GM10266 (cell line): ENCODE results near the gene LACTBL1.
"Not testable (repeated sequence)": the region's sequence is repeated elsewhere in the genome, so short reads cannot be mapped to it uniquely, and the experiment has no call there.

Experiments
- DNase-seq: peaks from one replicate; pipeline ENCODE4 v3.0.0; 2012; ENCODE audit errors: extremely low spot score
- TF ChIP-seq, protein P1 (sequence below): IDR thresholded peaks from 2 replicates; pipeline ENCODE4 v1.5.1; 2012; ENCODE audit warnings: mild to moderate bottlenecking, low read depth; ENCODE audit not compliant: control insufficient read depth, insufficient read depth; ENCODE audit errors: missing control alignments

Gene LACTBL1

DNA sequence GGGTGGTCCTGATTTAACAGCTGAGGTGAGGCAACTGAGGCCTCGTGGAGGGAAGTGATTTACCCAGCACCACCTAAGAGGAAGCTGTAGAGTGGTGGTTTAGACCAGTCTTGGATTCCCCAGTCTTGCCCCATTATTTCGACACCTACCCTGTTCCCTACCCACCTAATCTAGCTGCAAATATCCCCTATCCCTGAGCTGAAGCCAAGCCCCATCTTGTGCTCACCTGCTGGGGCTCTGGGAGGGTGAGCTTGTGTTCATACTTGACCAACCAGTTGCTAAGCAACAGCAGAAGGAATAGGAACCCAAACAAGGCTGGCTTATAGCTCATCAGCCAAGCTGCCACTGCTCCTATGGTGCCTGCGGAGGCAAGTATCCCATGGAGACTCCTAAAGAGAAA is 41.0 kb upstream of the LACTBL1 start:
- TF ChIP-seq, protein P1, sequence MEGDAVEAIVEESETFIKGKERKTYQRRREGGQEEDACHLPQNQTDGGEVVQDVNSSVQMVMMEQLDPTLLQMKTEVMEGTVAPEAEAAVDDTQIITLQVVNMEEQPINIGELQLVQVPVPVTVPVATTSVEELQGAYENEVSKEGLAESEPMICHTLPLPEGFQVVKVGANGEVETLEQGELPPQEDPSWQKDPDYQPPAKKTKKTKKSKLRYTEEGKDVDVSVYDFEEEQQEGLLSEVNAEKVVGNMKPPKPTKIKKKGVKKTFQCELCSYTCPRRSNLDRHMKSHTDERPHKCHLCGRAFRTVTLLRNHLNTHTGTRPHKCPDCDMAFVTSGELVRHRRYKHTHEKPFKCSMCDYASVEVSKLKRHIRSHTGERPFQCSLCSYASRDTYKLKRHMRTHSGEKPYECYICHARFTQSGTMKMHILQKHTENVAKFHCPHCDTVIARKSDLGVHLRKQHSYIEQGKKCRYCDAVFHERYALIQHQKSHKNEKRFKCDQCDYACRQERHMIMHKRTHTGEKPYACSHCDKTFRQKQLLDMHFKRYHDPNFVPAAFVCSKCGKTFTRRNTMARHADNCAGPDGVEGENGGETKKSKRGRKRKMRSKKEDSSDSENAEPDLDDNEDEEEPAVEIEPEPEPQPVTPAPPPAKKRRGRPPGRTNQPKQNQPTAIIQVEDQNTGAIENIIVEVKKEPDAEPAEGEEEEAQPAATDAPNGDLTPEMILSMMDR, result no peak
- no peak for DNase-seq

DNA sequence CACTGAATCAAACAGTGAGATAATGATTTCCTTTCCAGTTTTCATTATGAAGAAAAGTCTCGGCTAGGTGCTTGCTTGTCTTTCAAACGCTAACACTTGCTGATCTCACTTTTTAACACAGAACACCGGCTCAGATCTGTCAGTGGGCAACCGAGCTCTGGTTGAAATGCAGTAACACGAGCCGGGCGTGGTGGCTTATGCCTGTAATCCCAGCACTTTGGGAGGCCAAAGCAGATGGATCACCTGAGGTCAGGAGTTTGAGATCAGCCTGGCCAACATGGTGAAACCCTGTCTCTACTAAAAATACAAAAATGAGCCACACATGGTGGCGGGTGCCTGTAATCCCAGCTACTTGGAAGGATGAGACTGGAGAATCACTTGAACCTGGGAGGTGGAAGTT is 37.4 kb upstream of the LACTBL1 start:
- not testable (repeated sequence) for DNase-seq

DNA sequence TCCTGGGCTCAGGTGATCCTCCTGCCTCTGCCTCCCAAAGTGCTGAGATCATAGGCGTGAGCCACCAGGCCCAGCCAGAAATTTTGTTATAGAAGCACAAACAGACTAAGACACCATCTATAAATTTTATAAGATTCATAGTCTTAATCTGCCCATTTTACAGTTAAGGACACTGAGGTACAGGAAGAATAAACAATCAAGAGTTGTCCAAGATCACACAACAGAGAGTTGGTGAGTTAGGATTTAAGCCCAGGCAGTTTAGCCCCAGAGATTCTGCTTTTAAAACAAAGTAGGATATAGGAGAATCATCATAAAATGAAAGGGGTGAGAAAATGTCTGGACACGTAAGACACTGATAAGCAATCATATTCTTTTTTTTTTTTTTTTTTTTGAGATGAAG is 36.2 kb upstream of the LACTBL1 start:
- TF ChIP-seq, protein P1, result no peak
- DNase-seq, result no peak

DNA sequence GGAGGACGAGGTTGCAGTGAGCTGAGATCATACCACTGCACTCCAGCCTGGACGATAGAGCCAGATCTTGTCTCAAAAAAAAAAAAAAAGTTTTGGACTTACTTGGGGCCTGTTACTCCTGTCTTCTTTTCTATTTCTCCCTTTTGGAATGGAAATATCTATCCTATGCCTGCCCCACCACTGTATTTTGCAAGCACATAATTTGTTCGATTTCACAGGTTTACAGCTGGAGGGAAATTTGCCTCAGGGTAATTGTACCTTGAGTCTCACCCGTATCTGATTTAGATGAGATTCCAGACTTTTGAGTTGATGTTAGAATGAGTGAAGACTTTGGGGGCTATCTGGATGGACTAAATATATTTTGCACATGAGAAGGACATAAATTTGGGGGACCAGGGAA is 34.4 kb upstream of the LACTBL1 start:
- TF ChIP-seq, protein P1, result no peak

DNA sequence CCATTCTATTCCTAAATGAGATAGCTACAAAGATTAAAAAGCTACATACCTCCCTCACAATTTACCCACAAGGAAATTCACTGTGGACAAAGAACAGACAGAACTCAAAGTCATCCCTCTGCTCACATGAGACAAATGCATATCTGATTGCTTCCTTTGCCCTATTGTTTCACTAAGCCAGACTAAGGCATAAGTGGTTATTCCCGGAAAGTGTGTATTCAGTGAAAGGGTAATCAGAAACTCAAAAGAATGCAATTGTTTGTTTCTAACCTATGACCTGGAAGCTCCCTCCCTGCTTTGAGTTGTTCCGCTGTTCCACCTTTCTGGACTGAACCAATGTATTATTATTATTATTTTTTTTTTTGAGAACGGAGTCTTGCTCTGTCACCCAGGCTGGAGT is 32.1 kb upstream of the LACTBL1 start:
- not testable (repeated sequence) for DNase-seq

More for the DNA sequence above, 34.4 kb upstream of the LACTBL1 start:
- DNase-seq, result no peak

DNA sequence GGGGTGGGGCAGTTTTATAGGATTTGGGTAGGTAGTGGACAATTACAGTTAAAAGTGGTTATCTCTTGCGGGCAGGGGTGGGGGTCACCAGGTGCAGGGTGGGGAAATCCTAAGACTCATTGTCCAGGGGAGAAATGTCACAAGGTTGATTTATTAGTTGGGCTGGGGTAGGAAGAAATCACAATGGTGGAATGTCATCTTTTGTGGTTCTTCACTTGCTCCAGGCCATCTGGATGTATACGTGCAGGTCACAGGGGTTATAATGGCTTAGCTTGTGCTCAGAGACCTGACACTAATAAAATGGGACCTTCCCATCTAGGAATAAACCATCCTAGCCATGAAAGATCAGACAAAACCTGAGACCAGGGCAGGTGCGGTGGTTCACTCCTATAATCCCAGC is 31.4 kb upstream of the LACTBL1 start:
- DNase-seq, result no peak

DNA sequence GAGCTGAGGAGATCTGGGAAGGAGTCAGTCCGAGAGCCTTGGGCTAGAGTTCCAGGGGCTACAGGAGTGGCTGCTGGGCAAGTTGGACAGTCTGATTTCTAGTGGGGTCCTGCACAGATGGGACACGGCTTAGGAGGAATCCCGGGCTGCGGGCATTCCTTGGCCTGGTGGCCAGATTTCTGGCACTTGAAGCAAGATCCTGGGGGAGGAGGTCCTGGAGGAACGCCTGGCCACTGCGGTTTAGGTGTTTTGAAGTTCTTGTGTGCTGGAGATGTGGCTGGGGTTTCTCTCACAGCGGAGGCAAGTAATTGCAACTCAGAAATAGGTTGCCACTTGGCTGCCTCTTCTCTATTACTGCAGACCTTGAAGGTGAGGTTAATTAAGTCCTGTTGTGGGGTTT is 29.6 kb upstream of the LACTBL1 start:
- DNase-seq, result not testable (repeated sequence)

More for the DNA sequence above, 31.4 kb upstream of the LACTBL1 start:
- TF ChIP-seq, protein P1, result no peak

DNA sequence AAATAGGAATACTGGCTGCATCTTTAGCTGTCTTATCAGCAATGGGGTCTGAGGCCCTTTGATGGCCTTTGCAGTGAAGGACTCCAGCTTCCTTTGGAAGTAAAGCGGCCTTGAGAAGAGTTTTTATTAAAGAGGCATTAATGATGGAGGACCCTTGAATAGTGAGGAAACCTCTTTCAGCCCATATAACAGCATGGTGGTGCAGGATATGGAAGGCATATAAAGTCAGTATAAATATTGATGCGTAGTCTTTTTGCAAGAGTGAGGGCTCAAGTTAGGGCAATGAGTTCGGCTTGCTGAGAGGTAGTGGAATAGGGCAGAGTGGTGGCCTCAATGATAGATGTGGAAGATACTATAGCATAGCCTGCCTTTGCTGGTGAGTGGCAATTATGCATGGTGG is 27.5 kb upstream of the LACTBL1 start:
- DNase-seq, result not testable (repeated sequence)

DNA sequence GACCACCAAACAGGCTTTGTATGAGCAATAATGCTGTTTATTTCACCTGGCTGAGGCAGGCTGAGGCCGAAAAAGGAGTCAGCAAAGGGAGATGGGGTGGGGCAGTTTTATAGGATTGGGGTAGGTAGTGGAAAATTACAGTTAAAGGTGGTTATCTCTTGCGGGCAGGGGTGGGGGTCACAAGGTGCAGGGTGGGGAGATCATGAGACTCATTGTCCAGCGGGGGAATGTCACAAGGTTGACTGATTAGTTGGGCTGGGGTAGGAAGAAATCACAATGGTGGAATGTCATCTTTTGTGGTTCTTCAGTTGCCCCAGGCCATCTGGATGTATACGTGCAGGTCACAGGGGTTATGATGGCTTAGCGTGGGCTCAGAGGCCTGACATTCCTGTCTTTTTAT is 24.9 kb upstream of the LACTBL1 start:
- DNase-seq, result not testable (repeated sequence)

DNA sequence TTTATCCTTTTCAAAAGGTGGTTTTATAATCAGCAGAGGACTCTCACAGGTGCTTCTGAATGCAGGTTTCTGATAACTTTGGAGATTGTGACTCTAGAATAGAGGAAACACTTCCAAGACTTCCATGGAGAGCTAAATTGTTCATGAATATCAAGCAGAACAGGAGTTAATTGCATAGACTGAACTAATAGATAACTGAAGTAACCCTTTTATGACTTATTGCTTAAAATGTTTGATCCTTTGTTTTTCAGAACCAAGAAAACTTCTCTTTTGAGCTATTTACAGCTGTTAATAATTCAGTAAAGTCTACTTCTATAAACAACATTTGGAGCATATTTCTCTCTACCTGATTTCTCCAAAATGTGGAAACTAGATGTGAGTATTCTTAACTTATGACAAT is 23.1 kb upstream of the LACTBL1 start:
- DNase-seq, result no peak
- TF ChIP-seq, protein P1, result no peak

DNA sequence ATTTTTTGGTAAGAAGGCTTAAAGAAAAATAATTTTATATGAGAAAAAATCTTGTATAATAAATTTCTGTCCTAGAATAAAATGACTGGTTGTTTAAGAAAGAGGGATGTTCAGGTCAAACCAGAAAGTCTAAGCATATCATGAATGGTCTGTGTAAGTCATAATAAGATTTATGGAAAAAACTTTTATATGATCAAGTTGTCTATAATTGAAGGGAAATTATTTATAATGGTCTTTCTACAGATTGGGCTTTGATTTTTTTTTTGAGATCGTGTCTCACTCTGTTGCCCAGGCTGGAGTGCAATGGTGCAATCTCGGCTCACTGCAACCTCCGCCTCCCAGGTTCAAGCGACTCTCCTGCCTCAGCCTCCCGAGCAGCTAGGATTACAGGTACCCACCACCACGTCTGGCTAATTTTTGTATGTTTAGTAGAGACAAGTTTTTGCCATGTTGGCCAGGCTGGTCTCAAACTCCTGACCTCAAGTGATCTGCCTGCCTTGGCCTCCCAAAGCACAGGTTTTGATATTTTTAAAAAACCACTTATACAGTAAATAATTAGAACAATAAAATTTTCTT is 20.6 kb upstream of the LACTBL1 start:
- DNase-seq, result not testable (repeated sequence)

DNA sequence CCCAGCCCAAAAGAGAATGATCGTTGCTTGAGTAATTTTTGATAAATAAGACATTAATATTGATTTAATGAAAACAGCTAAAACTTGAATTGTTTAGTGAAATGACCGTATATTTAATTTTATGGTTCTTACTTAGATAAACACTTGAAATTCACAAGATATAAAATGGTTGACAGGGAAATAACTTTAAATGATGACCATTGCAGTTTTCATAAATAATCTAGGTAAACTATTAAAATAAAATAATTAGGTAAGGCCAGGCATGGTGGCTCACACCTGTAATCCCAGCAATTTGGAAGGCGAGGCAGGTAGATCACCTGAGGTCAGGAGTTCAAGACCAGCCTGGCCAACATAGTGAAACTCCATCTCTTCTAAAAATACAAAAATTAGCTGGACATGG is 19.7 kb upstream of the LACTBL1 start:
- DNase-seq, result not testable (repeated sequence)
